ENCODE results near the gene ARRDC2.

ARRDC2 gene

DNA sequence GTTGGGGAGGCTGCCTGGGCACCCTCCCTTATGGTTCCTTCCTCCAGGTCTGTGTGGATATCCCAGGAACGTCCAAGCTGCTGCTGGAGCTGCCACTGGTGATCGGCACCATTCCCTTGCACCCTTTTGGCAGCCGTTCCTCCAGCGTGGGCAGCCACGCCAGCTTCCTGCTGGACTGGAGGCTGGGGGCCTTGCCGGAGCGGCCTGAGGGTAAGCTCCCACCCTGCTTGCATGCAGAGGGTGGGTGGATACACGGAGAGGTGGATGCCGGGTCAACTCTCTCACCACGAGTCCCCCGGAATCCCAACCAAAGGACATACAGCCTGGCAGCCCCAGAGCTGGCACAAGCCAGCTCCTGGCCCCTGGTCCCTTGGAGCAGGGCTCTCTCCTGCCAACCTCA lies 2.2 kb downstream of the ARRDC2 start:
- H3K4me3 ChIP-seq (ENCODE audit: low read depth, low read length) = no peak overlapping the region
- TF ChIP-seq, protein P1, sequence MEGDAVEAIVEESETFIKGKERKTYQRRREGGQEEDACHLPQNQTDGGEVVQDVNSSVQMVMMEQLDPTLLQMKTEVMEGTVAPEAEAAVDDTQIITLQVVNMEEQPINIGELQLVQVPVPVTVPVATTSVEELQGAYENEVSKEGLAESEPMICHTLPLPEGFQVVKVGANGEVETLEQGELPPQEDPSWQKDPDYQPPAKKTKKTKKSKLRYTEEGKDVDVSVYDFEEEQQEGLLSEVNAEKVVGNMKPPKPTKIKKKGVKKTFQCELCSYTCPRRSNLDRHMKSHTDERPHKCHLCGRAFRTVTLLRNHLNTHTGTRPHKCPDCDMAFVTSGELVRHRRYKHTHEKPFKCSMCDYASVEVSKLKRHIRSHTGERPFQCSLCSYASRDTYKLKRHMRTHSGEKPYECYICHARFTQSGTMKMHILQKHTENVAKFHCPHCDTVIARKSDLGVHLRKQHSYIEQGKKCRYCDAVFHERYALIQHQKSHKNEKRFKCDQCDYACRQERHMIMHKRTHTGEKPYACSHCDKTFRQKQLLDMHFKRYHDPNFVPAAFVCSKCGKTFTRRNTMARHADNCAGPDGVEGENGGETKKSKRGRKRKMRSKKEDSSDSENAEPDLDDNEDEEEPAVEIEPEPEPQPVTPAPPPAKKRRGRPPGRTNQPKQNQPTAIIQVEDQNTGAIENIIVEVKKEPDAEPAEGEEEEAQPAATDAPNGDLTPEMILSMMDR (IDR thresholded peaks at IDR 0.05; ENCODE audit: borderline replicate concordance, insufficient read depth, low read depth, low read length) = no peak

DNA sequence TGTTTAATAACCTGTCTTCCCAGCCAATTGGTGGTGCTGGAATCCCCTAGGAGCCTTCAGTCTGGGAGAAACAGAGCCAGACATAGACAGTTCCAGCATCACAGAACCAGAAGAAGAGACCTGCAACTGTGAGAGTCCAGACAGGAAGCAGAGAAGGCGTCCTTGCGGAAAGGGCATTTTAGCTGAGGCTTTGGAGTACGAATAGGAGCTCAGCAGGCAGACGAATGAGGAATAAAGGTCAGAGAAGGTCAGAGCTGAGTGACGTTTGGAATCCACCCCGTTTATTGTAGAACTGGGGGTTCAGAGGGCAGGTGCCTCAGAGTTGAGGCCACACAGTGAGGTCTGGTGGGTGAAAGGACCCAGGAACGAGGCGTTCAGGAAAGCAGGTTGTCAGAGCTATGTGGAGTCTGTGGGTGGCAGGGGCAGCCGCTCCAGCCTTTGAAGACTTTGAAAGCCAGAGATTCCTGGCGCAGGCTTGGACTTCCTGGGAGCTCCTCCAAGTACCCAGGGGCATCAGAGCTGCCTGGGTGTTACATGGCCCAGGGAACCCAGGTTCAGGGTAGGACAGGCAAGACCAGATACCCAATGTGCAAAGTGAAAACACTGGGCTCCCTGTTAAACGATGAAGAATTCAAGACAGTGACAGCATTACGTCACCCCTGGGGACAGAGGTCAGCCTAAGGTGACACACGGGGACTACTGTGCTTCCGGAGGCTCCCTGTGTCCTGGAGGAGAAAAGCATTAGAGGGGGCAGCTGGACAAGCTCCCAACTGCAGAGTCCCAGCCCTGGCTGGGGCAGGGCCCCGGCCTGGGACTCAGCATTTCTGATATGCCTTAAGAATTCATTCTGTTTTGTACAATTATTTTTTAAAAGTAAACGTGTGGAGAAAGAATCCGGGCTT lies 5.5 kb downstream of the ARRDC2 start:
- H3K4me3 ChIP-seq (ENCODE audit: low read depth, low read length) = no peak overlapping the region
- TF ChIP-seq, protein P1 (IDR thresholded peaks at IDR 0.05; ENCODE audit: borderline replicate concordance, insufficient read depth, low read depth, low read length) = no peak

DNA sequence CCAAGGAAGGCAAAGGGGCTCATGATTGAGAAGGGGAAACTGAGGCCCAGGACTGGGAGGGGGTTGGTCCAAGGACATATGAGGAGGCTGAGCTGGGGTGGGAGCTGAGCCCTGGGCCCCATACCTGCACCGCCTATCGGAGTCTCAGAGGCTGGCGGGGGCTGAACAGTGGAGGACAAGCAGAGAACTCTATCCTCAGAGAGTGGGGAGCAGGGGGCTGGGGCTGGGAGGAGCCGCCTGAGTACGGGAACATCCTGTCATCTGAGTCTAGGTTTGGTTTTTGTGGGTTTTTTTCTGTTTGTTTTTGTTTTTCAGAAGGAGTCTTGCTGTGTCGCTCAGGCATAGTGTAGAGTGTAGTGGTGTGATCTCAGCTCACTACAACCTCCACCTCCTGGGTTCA lies 6.2 kb downstream of the ARRDC2 start:
- TF ChIP-seq, protein P1 (IDR thresholded peaks at IDR 0.05; ENCODE audit: borderline replicate concordance, insufficient read depth, low read depth, low read length) = no peak
- no peak overlapping the region for H3K4me3 ChIP-seq (ENCODE audit: low read depth, low read length)

DNA sequence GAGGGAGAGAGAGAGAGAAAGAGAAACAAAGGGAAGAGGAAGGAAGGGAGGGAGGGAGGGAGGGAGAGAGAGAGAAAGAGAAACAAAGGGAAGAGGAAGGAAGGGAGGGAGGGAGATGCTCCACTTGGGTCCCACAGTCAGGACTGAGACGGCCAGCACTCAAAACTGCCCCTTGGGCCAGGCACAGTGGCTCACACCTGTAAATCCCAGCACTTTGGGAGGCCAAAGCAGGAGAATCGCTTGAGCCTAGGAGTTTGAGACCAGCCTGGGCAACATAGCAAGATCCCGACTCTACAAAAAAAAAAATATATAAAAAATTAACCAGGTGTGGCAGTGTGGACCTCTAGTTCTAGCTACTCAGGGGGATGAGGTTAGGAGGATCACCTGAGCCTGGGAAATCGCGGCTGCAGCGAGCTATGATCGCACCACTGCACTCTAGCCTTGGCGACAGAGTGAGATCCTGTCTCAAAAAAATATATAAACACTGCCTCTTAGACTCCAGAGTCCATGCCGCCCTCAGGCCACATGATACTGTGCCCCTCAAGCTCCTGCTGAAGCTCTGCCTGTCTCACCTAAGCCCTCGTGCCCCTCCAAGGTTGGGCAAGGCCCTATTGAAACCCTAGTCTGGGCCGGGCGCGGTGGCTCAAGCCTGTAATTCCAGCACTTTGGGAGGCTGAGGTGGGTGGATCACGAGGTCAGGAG lies 8.4 kb downstream of the ARRDC2 start:
- H3K4me3 ChIP-seq (ENCODE audit: low read depth, low read length) = no peak overlapping the region
- TF ChIP-seq, protein P1 (IDR thresholded peaks at IDR 0.05; ENCODE audit: borderline replicate concordance, insufficient read depth, low read depth, low read length) = no peak

DNA sequence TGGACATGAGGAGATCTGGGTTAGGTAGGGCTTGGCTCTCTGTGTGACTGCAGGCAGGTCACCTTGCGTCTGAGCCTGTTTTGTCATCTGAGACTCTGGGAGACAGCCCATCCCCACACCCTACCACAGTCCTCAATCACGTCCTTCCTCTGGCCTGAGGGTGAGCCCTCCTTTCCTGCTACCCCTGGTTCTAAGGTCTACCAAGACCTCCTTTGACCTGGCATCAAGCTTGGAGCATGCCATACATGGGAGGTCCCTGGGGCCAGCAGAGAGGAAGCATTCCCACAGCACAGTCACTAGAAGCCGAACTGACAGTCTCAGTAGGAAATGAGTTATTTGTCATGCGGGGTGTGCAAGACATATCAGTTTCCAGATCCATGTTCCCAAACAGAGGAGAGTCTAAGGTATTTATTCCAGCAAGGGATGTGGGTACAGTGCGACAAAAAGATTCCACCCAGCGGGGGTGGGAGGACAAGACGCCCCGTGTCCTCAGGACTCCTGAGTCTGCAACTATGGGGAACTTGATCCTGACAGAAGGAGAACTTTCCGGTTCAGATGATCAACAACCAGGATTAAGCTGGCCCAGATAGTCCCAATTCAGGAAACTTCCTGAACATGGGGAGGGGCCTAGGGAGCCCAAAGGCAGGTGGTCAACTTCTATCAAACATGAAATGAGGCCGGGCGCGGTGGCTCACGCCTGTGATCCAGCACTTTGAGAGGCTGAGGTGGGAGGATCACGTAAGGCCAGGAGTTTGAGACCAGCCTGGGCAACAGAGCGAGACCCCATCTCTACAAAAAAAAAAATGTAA lies 9.5 kb downstream of the ARRDC2 start:
- TF ChIP-seq, protein P1 (IDR thresholded peaks at IDR 0.05; ENCODE audit: borderline replicate concordance, insufficient read depth, low read depth, low read length) = no peak
- no peak overlapping the region for H3K4me3 ChIP-seq (ENCODE audit: low read depth, low read length)

DNA sequence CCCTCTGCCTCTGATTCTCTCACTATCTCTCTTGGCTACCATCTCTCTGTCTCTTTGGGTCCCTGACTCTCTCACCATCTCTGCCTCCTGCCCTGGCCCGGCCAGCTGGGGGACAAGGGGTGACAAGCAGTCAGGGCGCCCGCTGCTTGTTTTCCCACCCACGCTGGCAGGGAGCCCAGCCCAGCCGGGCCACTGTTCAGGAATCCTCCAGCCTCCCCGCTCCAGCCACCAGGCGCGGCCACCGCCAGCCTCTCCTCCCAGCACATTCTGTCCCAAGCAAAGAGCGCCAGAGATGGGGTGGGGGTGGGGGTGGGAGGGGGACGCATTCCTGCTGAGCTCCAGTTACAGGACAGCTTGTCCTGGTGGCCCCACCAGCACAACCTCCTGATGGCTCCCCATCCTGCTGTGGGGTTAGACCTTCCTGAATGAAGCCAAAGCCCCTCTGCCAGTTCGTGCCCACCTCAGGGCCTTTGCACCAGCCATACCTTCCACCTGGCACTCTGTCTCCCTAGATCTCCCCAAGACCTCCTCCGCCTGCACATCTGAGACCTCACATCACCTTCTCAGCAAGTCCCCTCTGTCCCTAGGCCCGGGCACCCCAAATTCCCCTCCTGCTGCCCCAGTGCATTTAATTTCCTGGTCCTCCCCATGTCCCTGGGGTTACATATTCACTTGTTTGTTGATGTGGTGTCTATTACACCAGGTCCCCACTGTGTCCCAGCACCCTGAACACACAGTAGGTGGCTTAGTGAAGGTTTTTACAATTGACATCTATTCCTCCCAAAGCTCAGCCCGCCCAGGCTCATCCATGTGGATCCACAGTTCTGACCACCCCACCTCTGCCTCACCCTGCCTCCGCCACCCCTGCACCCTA lies 12.5 kb downstream of the ARRDC2 start:
- H3K4me3 ChIP-seq (ENCODE audit: low read depth, low read length) = no peak overlapping the region
- TF ChIP-seq, protein P1 (IDR thresholded peaks at IDR 0.05; ENCODE audit: borderline replicate concordance, insufficient read depth, low read depth, low read length) = no peak

Measured in GM12875 (cell line).